Fibroblast of skin of scalp (primary cell): ENCODE data around the gene CDC42. TPM values are rescaled to one million over a fixed set of nuclear protein-coding genes. Genes with fewer than 3 reads are reported as not detected.
"Not testable (repeated sequence)": the region's sequence is repeated elsewhere in the genome, so short reads cannot be mapped to it uniquely, and the experiment has no call there.

ENCODE experiments used
- DNase-seq: peaks from one replicate; pipeline ENCODE4 v3.0.0-alpha.2; 2013
- polyA plus RNA-seq, 2 experiments: library from polyadenylated mRNA; unstranded; fragments of 120-200 nt; gene quantifications; one replicate each; pipeline ENCODE4 v1.2.1, GENCODE V29; 2013; ENCODE audit not compliant: insufficient read length in 2 of 2

The CDC42 gene
- 295 TPM for polyA plus RNA-seq (2013, experiment 1 of 2; ENCODE audit: insufficient read length)
- 314 TPM for polyA plus RNA-seq (2013, experiment 2 of 2; ENCODE audit: insufficient read length)

DNA sequence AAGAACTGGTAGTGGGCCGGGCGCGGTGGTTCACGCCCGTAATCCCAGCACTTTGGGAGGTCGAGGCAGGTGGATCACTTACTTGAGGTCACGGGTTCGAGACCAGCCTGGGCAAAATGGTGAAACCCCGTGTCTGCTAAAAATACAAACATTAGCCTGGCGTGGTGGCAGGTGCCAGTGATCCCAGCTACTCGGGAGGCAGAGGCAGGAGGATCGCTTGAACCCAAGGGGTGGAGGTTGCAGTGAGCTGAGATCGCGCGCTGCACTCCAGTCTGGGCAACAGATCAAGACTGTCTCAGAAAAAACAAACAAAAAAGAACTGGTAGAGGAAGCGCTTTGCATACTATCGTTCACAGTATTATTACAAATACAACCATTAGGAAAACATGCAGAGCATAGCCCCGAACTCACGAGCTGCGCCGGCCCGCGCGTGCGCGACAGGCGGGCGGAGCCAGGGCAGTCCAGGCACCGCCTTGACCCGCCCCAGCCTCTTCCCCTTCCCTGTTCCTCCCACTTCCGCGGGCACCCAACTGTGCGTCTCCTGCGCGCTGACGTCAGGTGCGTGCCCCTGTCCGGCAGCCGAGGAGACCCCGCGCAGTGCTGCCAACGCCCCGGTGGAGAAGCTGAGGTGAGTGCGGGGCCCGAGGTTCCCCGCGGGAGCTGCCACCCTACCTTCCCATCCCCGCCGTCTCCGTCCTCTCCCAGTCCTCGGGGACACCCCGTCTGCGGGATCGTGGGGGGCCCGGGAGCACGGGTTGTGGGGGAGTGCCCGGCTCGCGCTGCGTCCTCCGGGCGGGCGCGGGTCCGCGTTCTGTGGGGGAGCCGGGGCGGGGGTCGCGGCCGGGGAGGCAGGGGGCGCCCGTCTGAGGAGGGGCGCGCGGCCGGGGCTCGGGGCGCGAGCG is at the start of gene CDC42:
Gene CDC42, plus strand, starts transcription at position 595 of the 902 bp plus-strand sequence. CDS start 25,770 bp downstream, outside the sequence.
- DNase-seq, result peak; percentile 97

DNA sequence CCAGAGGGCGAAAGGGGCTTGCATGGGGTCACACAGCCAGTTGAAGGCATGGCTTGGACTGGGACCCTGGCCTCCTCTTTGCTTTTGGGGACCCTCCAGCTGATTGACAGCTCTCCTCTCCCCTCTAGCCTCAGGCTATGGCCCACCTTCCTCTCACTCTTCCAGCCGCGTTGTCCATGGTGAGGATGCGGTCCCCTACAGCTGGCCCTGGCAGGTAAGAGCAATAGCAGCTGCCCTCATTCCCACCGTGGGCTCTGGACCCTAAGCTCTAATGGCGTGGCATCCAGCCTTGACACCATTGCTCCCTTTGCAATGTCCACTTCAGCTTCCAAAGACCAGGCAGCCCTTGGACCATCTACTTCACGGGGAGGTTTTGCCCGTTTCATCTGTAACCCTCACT is 49.6 kb upstream of the CDC42 start:
- DNase-seq, result not testable (repeated sequence)

DNA sequence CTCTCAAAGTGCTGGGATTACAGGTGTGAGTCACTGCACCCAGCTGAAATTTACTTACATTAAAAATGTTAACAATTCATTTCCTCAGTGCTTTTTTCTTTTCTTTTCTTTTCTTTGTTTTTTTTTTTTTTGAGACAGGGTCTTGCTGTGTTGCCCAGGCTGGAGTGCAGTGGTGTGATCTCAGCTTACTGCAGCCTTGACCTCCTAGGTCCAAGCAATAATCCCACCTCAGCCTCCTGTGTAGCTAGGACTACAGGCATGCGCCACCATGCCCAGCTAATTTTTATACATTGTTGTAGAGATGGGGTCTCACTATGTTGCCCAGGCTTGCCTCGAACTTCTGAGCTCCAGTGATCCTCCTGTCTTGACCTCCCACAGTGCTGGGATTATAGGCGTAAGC is 48.5 kb upstream of the CDC42 start:
- not testable (repeated sequence) for DNase-seq

DNA sequence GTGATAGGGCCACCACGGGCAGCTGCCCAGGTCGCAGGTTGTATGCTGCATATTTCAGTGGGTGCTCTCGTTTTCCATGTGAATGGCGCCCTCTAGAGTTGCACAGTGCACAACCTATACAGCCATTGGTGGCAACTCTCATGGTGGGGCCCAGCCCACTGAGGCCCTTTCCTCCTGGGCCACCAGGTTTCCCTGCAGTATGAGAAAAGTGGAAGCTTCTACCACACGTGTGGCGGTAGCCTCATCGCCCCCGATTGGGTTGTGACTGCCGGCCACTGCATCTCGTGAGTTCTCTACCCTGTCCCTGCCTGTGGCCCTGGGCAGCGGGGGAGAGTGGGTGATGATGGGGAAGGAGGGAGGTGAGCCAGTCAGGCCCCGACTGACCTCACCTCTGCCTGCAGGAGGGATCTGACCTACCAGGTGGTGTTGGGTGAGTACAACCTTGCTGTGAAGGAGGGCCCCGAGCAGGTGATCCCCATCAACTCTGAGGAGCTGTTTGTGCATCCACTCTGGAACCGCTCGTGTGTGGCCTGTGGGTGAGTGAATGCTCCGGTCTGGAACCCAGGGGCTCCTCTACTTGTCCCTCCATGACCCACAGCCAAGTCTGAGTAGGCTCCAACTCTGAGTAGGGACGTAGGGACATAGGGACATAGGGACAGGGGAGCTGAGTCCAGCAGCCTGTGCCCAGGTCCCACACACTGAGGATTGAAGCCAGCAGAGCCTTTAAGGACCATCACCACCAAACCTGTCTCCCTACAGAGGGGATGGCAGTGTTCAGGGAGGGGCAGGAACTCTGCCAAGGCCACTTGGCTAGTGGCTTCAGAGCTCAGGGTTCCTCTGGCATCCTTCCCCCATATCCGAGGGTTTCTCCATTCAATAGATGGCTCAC is 47.0 kb upstream of the CDC42 start:
- peak; percentile 37 for DNase-seq

DNA sequence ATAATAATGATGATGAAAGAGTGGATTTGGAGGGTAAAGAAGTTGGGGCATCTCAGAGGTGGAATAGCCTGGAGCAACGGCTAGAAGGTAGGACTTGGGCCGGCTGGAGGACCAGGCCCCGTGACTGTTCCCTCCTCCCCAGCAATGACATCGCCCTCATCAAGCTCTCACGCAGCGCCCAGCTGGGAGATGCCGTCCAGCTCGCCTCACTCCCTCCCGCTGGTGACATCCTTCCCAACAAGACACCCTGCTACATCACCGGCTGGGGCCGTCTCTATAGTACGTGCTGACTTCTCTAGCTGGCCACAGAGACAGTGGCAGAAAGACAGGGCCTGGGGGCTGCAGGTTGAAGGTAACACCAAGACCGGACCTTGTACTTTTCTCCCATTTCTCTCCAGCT is 45.8 kb upstream of the CDC42 start:
- DNase-seq, result not testable (repeated sequence)

DNA sequence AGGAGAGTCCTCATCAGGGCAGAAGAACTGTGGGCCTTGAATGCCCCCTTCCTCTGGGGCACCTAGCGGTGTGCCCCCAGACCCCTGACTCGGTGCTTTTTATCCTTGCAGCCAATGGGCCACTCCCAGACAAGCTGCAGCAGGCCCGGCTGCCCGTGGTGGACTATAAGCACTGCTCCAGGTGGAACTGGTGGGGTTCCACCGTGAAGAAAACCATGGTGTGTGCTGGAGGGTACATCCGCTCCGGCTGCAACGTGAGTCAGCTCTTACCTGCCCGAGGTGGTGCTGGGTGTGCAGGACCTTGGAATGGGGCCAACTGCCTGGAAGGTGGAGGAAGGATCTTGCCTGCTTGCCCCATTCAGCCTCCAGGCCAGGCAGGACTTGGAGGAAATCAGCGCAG is 45.2 kb upstream of the CDC42 start:
- not testable (repeated sequence) for DNase-seq

DNA sequence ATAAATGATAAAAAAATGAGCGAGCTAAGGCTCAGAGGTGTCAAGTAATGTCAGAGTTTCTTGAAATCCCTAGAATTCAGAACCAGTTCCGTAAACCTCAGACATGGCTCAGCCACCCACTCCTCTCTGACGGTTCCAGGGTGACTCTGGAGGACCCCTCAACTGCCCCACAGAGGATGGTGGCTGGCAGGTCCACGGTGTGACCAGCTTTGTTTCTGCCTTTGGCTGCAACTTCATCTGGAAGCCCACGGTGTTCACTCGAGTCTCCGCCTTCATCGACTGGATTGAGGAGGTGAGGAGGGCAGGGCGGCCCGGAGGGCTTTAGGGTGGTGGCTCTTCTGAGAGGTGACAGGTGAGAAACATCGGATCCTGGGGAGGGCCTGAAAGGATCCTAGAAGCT is 42.9 kb upstream of the CDC42 start:
- DNase-seq, result not testable (repeated sequence)

DNA sequence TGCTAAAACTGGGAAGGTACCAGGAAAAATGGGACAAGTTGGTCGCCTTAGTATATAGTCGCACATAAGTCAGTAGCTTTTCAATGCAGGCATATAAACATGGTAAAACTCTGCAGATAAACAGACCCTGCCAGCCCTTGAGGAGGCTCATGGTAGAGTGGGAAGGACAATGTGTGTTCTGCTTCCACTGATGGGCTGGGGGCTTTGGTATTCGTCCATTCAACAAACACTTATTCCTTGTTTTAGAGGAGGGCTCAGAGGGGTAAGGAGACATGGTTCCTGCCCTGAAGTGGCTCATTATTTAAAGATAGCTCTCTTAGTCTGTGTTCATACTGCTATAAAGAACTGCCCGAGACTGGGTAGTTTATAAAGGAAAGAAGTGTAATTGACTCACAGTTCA is 39.8 kb upstream of the CDC42 start:
- DNase-seq, result not testable (repeated sequence)

DNA sequence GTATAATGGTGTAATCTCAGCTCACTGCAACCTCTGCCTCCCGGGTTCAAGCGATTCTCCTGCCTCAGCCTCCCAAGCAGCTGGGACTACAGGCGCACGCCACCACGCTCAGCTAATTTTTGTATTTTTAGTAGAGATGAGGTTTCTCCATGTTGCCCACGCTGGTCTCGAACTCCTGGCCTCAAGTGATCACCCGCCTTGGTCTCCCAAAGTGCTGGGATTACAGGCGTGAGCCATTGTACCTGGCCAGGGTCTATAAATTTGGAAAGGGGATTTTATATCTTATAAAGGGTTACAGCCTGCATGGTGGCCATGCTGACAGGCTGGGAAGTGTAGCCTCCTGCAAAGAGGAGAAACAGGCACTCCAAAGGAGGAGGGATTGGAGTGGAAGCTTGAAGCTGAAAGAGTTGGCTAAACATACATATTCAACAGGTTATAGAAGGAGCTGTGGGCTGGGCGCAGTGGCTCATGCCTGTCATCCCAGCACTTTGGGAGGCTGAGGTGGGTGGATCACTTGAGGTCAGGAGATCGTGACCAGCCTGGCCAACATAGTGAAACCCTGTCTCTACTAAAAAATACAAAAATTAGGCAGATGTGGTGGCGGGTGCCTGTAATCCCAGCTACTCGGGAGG is 37.8 kb upstream of the CDC42 start:
- not testable (repeated sequence) for DNase-seq

DNA sequence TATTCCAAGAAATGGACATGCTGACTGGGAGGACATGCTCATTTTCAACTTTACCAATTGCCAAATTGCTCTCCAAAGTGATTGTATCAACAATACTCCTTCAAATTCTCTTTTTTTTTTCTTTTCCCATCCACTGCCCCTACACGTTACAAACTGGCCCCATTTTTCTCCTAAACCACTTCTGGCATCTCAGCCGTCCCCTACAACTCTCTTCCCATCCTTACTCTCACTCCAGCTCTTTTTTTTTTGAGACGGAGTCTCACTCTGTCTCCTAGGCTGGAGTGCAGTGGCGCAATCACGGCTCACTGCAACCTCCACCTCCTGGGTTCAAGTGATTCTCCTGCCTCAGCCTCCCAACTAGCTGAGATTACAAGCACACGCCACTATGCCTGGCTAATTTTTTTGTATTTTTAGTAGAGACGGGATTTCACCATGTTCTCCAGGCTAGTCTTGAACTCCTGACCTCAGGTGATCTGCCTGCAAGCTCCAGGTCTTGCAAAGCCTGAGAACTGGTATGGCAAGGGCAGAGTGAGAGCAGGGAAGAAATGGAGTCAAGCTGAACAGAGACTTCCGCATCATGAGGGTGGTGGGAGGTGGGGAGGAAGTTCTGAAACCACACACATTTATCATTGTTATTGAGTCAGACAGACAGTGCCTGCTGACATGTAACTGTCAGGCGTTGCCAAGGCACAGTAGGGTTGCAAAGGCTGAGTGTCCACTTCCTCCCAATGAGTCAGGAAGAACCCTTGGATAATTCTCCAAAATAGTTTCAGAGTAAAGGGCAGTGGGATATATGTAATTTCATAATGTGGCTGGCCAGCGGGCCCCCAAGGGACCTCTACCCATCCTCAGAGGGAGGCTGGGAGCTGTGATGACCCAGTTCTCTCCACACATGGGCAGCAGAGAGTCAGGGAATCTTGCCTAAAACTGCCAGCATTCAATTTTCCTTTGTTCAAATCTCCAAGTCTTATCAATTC is 33.6 kb upstream of the CDC42 start:
- peak; percentile 97 for DNase-seq

DNA sequence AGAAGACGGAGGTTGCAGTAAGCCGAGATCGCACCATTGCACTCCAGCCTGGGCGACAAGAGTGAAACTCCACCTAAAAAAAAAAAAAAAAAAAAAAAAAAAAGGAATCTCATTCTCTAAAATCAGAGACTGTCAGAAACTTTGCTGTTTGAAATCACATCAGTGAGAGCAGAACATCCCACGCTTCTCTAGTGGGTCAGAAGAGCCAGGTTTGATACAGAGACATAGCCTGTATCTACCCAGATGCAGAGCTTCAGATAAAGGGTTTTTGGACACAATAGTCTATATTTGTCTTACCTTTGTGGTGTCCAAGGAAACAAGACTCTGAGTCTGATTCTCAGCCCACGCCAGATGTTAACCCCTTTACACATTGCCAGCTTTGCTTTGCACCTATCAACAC is 31.4 kb upstream of the CDC42 start:
- no peak for DNase-seq

DNA sequence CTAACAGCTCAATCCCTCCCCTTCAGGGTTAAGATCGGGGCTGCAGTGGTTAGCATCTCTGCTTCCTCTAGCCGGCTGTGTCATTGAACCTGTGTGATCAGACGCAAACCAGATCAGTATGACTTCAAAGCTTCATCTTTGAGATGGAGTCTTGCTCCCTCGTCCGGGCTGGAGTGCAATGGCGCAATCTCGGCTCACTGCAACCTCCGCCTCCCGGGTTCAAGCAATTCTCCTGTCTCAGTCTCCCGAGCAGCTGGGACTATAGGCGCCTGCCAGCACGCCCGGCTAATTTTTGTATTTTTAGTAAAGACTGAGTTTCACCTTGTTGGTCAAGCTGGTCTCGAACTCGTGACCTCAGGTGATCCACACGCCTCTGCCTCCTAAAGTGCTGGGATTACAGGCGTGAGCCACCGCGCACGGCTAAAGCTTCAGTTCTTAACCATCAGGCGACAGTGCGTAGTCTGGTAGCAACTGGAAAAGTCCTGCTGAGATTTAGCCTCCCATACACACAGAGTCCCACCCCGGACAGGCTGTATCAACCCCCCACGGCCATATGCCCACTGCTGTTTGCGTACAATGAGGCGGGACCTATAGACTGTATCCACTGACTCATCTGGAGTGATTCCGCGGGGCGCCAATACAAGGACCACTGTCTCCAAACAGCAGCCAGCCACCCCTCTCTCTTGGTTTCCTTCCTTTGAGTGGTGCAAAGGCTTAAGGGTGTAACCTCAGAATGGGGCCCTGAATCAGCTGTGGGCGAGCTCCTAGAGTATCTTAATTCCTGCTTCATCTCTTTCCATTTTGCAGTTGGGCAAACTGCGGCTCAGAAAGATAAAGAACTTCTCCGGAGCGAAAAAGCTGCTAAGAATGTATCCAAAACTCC is 27.8 kb upstream of the CDC42 start:
- peak; percentile 89 for DNase-seq

DNA sequence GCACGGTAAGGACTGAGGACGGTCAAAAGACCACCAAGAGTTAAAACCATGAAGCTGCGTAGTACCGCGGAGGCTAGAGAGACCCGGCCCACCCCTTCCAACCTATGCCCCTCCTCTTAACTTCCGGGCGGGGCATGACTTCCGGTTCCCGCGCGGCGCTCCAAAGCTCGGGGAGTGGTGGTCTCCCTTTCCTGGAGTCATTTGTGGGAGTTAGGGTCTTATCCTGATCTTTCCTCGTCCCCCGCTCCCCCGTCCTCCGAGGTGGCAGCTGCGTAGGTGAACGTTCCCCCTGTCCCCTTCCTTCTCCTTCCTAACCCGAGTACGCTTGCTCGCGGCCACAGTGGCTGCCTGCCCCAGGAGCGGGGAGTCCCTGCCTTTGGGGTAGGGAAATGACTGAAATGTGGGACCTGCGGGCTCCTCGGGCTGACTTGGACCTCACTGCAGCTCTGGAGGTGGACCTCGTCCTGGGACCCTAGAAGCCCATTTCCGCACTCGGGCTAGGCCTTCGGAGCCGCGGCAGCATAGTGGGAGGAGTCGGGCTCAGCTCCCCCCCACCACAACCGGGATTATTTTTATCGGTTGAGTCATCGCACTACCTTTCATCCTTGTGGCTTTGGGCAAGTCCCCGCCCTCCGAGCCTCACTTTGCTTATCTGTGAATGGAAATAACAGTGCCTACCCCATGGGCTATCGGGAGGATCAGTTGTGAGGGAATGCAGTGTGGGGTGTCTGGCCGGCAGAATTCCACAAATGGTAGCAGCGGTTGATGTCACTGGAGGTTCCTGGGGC is 26.9 kb upstream of the CDC42 start:
- peak; percentile 87 for DNase-seq

DNA sequence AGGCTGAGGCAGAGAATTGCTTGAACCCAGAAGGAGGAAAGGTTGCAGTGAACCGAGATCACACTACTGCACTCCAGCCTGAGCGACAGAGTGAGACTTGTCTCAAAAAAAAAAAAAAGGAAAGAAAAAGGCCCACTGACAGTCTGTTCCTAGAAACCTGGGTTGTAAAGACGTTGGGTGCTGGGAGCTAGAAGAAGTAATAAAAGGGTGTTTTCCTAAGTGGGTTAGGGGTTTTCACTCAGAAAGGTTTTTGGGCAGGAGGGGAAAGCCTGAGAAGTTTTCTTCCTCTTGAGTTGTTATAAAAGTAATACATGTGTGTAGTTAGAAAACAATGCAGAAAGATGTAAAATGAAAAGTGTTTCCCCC is 25.6 kb upstream of the CDC42 start:
- no peak for DNase-seq

DNA sequence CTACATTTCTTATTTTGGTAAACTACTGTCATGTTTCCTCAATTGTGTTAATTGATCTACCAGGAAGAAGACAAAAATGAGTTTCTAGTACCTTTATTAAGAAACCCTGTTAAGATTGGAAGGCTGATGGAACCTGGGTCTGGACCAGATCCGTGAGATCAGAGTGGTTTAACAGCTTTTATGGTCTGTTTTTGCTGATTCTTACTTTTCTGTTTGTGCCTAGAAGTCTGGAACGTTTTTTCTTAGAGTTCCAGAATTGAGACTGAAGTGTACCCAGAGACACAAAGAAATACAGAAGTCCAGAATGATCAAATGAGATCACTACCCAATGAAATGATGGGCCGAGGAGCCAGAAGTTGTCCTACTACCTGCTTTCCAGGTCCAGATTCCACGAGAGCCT is 22.5 kb upstream of the CDC42 start:
- no peak for DNase-seq

DNA sequence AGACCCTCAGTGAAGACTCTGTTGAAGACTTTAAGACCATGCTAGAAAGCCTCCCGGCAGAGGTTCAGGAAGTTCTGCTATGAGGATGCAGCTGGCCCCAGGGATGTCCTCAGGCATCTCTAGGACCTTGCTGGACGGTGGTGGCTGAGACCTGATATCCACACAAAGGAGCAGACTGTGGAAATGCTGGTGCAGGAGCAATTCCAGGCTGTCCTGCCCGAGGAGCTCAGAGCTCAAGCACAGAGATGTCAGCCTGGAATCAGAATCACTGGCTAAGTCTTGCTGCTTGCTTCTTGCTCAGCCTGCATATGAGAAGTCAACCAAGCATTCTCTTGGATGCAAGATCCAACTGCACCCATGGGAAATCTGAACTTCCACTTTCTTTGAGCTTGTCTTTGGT is 22.0 kb upstream of the CDC42 start:
- no peak for DNase-seq

DNA sequence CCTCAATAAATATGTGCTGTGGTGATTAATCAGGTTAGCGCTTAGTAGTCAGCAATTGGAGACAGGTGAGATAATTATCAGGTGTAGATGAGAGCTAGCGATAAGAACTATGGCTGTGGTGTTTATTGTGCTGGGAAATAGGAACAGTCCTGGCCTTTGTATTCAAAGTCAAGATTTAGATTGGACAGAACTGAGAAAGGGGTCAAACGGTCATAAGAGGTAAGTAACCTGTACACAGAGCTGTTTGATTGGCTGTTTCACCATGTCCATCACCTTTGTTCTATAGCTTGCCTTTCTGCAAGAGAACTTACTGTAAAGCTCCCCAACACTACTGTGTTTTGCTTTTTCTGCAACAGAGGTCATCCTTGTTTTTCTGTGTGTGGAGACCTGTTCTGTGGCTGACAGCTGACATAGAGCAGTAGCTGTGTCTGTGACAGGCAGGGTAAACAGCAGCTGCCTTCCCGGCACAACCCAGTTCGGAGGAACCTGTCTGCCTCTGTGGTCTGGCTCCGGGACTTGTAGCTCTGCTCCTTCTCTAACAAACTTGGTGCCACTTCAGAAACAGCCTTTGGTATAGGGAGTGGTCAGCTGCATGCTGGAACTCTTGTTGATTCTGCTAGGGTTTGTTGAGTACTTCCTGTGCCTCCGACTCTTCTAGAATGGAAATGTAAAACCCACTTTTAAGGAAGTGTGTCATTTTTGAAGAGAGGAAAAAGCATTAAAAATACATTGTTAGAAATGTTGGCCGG is 21.1 kb upstream of the CDC42 start:
- no peak for DNase-seq

DNA sequence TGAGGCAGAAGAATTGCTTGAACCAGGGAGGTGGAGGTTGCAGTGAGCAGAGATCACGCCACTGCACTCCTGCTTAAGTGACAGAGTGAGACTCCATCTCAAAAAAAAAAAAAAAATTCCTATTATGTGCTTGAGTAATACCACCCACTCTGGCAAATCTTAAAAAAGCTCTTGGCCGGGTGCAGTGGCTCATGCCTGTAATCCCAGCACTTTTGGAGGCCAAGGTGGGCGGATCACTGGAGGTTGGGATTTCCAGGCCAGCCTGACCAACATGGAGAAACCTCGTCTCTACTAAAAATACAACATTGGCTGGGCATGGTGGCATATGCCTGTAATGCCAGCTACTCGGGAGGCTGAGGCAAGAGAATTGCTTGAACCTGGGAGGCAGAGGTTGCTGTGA is 17.7 kb upstream of the CDC42 start:
- DNase-seq, result not testable (repeated sequence)

DNA sequence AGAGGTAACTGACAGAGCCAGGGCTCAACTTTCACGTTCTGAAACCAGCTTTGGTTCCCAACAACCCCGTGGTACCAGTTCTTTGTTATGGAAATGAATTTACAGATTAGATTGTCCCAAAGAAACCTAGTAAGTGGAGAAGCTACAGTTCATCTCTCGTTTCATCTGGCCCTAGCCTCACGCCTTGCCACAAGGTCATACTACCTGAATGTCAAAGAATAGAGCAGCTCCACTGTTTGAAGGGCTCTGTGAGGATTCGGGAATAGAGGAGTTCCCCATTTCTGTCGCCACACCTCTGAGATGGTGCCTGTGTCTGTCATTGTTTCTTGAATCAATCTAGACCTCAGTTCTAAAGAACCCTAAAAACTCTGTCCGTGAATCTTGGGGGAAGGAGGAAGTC is 15.0 kb upstream of the CDC42 start:
- no peak for DNase-seq
